Tibial nerve (tissue), 3 donors: ENCODE data around the gene FYB1.

ENCODE experiments used
- CTCF ChIP-seq, 5 experiments: fragments of 200-600 bp in 3 of 5; fragments of 450-650 bp in 2 of 5; sonication (generic) in 3 of 5; IDR thresholded peaks; one replicate each; pipeline ENCODE4 v1.5.1; 2016 to 2019; ENCODE audit warnings: antibody characterized with exemption in 5 of 5, mild to moderate bottlenecking in 3 of 5, moderate library complexity in 2 of 5
- POLR2A ChIP-seq, 2 donors: fragments of 450-650 bp; IDR thresholded peaks; one replicate each; pipeline ENCODE4 v1.6.1; 2017; ENCODE audit warnings: antibody characterized with exemption in 2 of 2, mild to moderate bottlenecking in 2 of 2, moderate library complexity in 2 of 2

DNA sequence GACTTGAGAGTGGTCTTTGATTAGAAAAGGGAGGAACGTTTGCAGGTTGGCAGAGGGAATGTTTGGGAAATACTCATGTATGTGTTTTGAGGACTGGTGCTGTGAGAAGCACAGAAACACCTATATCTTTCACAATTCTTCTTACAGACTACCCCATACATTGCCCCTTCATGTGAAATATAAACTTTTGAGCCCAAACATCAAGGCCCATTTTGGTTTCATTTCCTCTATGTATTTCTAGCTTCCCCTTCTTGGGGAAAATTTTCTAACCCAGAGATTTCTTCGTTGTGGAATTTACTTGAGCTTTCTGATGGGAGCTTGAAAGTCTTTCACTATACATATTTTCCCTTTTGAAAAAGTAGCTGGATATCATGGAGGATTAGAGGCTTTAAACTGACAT lies 67.6 kb downstream of the FYB1 start:
- TF ChIP-seq POLR2A (IDR thresholded peaks at IDR 0.05) = no peak
- TF ChIP-seq CTCF (IDR thresholded peaks at IDR 0.05) = no peak
